ENCODE measurements around the gene SPDYA.
"Not testable (repeated sequence)": the region's sequence is repeated elsewhere in the genome, so short reads cannot be mapped to it uniquely, and the experiment has no call there.

DNA sequence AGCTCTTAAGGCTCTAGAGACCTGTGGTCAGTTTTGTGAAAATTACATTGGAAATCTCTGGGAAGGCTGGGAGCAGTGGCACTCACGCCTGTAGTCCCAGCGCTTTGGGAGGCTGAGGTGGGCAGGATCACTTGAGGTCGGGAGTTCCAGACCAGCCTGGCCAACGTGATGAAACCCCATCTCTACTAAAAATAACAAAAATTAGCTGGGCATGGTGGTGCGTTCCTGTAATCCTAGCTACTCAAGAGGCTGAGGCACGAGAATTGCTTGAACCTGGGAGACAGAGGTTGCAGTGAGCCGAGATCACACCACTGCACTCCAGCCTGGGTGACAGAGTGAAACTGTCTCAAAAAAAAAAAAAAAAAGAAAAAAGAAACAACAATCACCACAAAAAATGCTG is 26.1 kb upstream of the SPDYA start:
- TF ChIP-seq, protein P1, sequence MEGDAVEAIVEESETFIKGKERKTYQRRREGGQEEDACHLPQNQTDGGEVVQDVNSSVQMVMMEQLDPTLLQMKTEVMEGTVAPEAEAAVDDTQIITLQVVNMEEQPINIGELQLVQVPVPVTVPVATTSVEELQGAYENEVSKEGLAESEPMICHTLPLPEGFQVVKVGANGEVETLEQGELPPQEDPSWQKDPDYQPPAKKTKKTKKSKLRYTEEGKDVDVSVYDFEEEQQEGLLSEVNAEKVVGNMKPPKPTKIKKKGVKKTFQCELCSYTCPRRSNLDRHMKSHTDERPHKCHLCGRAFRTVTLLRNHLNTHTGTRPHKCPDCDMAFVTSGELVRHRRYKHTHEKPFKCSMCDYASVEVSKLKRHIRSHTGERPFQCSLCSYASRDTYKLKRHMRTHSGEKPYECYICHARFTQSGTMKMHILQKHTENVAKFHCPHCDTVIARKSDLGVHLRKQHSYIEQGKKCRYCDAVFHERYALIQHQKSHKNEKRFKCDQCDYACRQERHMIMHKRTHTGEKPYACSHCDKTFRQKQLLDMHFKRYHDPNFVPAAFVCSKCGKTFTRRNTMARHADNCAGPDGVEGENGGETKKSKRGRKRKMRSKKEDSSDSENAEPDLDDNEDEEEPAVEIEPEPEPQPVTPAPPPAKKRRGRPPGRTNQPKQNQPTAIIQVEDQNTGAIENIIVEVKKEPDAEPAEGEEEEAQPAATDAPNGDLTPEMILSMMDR (IDR thresholded peaks at IDR 0.05 in 2 of 3, conservative IDR thresholded peaks at IDR 0.05 in 1 of 3; ENCODE audit: borderline replicate concordance in 1 of 3, insufficient read depth in 1 of 3, low read depth in 2 of 3, low read length in 2 of 3): not testable (repeated sequence)
- TF ChIP-seq POLR2A (IDR thresholded peaks at IDR 0.05; ENCODE audit: borderline replicate concordance, extremely low read depth, insufficient read depth, insufficient read length); SIN3A (IDR thresholded peaks at IDR 0.05; ENCODE audit: low read depth): not testable (repeated sequence)
